Suprapubic skin (tissue), 3 donors: ENCODE measurements around the gene DGKQ.

Experiments
- CTCF ChIP-seq, 2 donors: fragments of 200-600 bp in 1 of 2; fragments of 450-650 bp in 1 of 2; sonication (generic) in 1 of 2; IDR thresholded peaks; one replicate each; pipeline ENCODE4 v1.5.1; 2016 to 2019; ENCODE audit warnings: antibody characterized with exemption in 2 of 2, mild to moderate bottlenecking in 1 of 2, moderate library complexity in 1 of 2
- EP300 ChIP-seq: sonication (generic); formaldehyde crosslinking; IDR thresholded peaks from one replicate; pipeline ENCODE4 v1.6.1; 2017; ENCODE audit warnings: antibody characterized with exemption
- POLR2A ChIP-seq, 2 donors: fragments of 450-650 bp; IDR thresholded peaks; one replicate each; pipeline ENCODE4 v1.6.1; 2017; ENCODE audit warnings: antibody characterized with exemption in 2 of 2, mild to moderate bottlenecking in 2 of 2, moderate library complexity in 2 of 2

- no peak for TF ChIP-seq CTCF (IDR thresholded peaks at IDR 0.05)
- TF ChIP-seq POLR2A (IDR thresholded peaks at IDR 0.05): no peak
- TF ChIP-seq EP300: no peak
Measured at GRCh38 chr4:917466-917865, 55.9 kb downstream of the DGKQ start.
